Measurements from ENCODE around the gene CLEC18A.

CLEC18A gene

DNA sequence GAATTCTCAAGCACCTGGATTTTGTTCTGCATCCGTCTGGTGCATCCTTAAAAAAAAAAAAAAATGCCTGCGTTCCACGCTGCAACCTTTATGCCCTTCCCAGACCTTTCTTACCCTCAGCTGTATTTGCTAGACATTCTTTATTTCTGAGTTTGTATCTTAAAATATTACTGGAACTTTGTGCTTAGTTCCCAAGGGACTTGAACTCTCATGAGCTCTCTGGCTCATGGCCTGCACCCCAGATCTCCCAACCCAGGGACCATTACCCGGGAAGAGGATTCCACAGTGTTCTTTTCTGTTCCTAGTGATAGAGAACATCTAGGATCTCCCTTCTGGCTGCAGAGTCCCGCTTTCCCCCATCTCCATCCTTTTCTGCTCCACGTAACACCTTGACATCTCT lies 28.9 kb upstream of the CLEC18A start:
- no peak for TF ChIP-seq CTCF (IDR thresholded peaks at IDR 0.05; ENCODE audit: low read depth, low read length)
- TF ChIP-seq, protein P1, sequence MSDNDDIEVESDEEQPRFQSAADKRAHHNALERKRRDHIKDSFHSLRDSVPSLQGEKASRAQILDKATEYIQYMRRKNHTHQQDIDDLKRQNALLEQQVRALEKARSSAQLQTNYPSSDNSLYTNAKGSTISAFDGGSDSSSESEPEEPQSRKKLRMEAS (IDR thresholded peaks at IDR 0.05; ENCODE audit: low read depth, low read length) = no peak
- TF ChIP-seq MYC (IDR thresholded peaks at IDR 0.05; ENCODE audit: low read depth, low read length) = no peak
- no peak for TF ChIP-seq POLR2A (IDR thresholded peaks at IDR 0.05; ENCODE audit: extremely low read depth, insufficient read length)

DNA sequence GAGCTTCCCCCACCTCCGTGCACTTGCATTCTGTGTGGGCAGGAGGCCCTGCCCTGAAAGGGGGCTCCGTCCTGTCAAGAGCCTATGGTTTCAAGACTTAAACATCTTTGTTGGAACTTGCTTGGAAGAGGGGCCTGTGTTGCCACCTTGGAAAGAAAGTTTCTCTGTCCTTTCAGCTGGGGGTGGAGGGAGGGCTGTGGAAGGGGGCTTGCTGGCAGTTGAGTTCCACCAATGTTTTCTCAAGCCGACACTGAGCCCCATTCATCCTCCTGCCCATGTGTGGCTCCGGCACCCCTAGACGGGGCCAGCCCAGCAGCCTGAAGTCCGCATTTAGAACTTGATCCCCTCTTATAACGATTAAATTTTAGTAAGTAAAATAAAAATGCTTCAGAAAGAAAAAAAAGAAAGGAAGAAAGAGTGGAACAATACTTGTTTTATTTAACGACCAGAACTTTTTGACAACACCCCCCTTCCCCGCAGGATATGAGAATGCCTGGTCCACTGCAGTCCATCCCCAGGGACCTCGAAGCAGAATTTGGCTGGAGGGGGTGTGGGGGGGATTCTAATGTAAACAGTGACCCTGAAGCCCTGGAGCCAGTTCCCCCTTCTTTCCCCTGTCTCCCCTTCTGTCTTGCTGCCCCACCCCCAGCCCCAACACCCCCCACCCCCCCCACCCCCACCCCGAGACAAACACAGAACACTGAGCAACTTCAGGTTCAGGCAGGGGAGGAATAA lies 26.9 kb upstream of the CLEC18A start:
- no peak overlapping the region for H3K4me3 ChIP-seq (ENCODE audit: low read depth, low read length)
- no peak for DNase-seq (ENCODE audit: low read depth)
- no peak for TF ChIP-seq POLR2A (IDR thresholded peaks at IDR 0.05; ENCODE audit: extremely low read depth, insufficient read length)
- no peak for TF ChIP-seq MYC (IDR thresholded peaks at IDR 0.05; ENCODE audit: low read depth, low read length)
- TF ChIP-seq CTCF (IDR thresholded peaks at IDR 0.05; ENCODE audit: low read depth, low read length) = no peak
- TF ChIP-seq, protein P1 (IDR thresholded peaks at IDR 0.05; ENCODE audit: low read depth, low read length) = no peak

More for the DNA sequence above, 28.9 kb upstream of the CLEC18A start:
- H3K4me3 ChIP-seq (ENCODE audit: low read depth, low read length) = no peak overlapping the region
- no peak for DNase-seq (ENCODE audit: low read depth)

DNA sequence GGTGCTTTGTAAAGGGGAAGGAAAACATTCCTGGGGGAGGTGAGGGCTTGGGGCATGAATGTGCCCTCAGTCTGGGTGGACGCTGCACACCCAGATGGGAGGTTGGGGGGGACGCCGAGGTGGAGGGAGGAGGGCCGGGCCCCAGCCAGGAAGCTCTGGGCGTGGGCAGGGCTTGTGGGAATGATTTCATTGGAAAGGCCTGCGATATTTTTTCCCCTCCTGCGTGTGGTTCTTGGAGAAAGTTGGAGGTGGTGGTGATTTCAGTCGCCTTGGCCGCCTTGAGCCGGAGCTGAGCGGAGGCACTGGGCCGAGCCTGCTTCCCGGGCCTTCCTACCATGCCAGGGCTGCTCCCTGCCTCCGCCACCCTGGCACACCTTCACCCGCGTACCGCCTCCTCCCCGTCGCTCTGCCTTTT lies 26.4 kb upstream of the CLEC18A start:
- TF ChIP-seq, protein P1 (IDR thresholded peaks at IDR 0.05; ENCODE audit: low read depth, low read length) = no peak
- TF ChIP-seq MYC (IDR thresholded peaks at IDR 0.05; ENCODE audit: low read depth, low read length) = no peak
- no peak for TF ChIP-seq POLR2A (IDR thresholded peaks at IDR 0.05; ENCODE audit: extremely low read depth, insufficient read length)
- no peak for TF ChIP-seq CTCF (IDR thresholded peaks at IDR 0.05; ENCODE audit: low read depth, low read length)
- no peak overlapping the region for H3K4me3 ChIP-seq (ENCODE audit: low read depth, low read length)
- DNase-seq (ENCODE audit: low read depth) = no peak

GRCh38 chr16:69925311-69925710 lies 25.8 kb upstream of the CLEC18A start:
- no peak for TF ChIP-seq MYC (IDR thresholded peaks at IDR 0.05; ENCODE audit: low read depth, low read length)
- no peak for TF ChIP-seq POLR2A (IDR thresholded peaks at IDR 0.05; ENCODE audit: extremely low read depth, insufficient read length)
- TF ChIP-seq, protein P1 (IDR thresholded peaks at IDR 0.05; ENCODE audit: low read depth, low read length) = no peak
- no peak for TF ChIP-seq CTCF (IDR thresholded peaks at IDR 0.05; ENCODE audit: low read depth, low read length)

GRCh38 chr16:69926241-69926640 lies 24.9 kb upstream of the CLEC18A start:
- no peak for DNase-seq (ENCODE audit: low read depth)
- TF ChIP-seq, protein P1 (IDR thresholded peaks at IDR 0.05; ENCODE audit: low read depth, low read length) = no peak
- TF ChIP-seq MYC (IDR thresholded peaks at IDR 0.05; ENCODE audit: low read depth, low read length) (no peak), CTCF (IDR thresholded peaks at IDR 0.05; ENCODE audit: low read depth, low read length) (no peak), POLR2A (IDR thresholded peaks at IDR 0.05; ENCODE audit: extremely low read depth, insufficient read length) (no peak)
- H3K4me3 ChIP-seq (ENCODE audit: low read depth, low read length) = no peak overlapping the region

More at GRCh38 chr16:69925311-69925710, 25.8 kb upstream of the CLEC18A start:
- H3K4me3 ChIP-seq (ENCODE audit: low read depth, low read length) = no peak overlapping the region
- no peak for DNase-seq (ENCODE audit: low read depth)

Data from NB4 (cell line).